MM.1S (cell line): ENCODE results near the gene MALRD1.

ENCODE experiments used
- DNase-seq: peaks from one replicate; pipeline ENCODE4 v3.0.0-alpha.2; 2015
- H2AFZ ChIP-seq: fragments of 300-600 bp; sonication (generic); 2 replicates; pipeline ENCODE4 v1.6.0; 2016; ENCODE audit warnings: antibody characterized with exemption, low read length
- H3F3A ChIP-seq: fragments of 300-600 bp; sonication (generic); 2 replicates; pipeline ENCODE4 v1.6.1; 2016; ENCODE audit warnings: mild to moderate bottlenecking, antibody characterized with exemption, low read length, moderate library complexity, mixed read lengths; ENCODE audit not compliant: insufficient read depth
- H3K27ac ChIP-seq: fragments of 300-600 bp; sonication (generic); 2 replicates; pipeline ENCODE4 v1.5.1; 2016; ENCODE audit warnings: mild to moderate bottlenecking, low read length
- H3K27me3 ChIP-seq: fragments of 300-600 bp; sonication (generic); replicated peaks from 2 replicates; pipeline ENCODE4 v1.6.0; 2016; ENCODE audit warnings: low read length; ENCODE audit not compliant: insufficient read depth
- H3K36me3 ChIP-seq: fragments of 300-600 bp; sonication (generic); replicated peaks from 2 replicates; pipeline ENCODE4 v1.6.1; 2016; ENCODE audit warnings: mild to moderate bottlenecking, low read length, mixed read lengths; ENCODE audit not compliant: insufficient read depth
- H3K4me1 ChIP-seq: fragments of 300-600 bp; sonication (generic); 2 replicates; pipeline ENCODE4 v1.6.1; 2016; ENCODE audit warnings: low read length, mixed read lengths
- H3K4me2 ChIP-seq: fragments of 300-600 bp; sonication (generic); 2 replicates; pipeline ENCODE4 v1.6.0; 2016; ENCODE audit warnings: low read depth, low read length
- H3K4me3 ChIP-seq: fragments of 300-600 bp; sonication (generic); 2 replicates; pipeline ENCODE4 v1.5.1; 2016; ENCODE audit warnings: low read length, mixed read lengths
- H3K79me2 ChIP-seq: fragments of 300-600 bp; sonication (generic); 2 replicates; pipeline ENCODE4 v1.6.1; 2016; ENCODE audit warnings: mixed run types, low read length, mixed read lengths
- H3K9ac ChIP-seq: fragments of 300-600 bp; sonication (generic); 2 replicates; pipeline ENCODE4 v1.6.1; 2016; ENCODE audit warnings: low read length, mixed read lengths
- H3K9me2 ChIP-seq: fragments of 300-600 bp; sonication (generic); replicated peaks from 2 replicates; pipeline ENCODE4 v1.6.1; 2016; ENCODE audit warnings: mild to moderate bottlenecking, low read length, mixed read lengths; ENCODE audit not compliant: insufficient read depth
- H3K9me3 ChIP-seq: fragments of 300-600 bp; sonication (generic); replicated peaks from 2 replicates; pipeline ENCODE4 v1.6.1; 2016; ENCODE audit warnings: mild to moderate bottlenecking, low read length, mixed read lengths; ENCODE audit not compliant: insufficient read depth
- H4K20me1 ChIP-seq: fragments of 300-600 bp; sonication (generic); 2 replicates; pipeline ENCODE4 v1.6.1; 2016; ENCODE audit warnings: mild to moderate bottlenecking, low read length, moderate library complexity, mixed read lengths; ENCODE audit not compliant: insufficient read depth
- CTCF ChIP-seq: fragments of 300-600 bp; sonication (generic); IDR thresholded peaks from 2 replicates; pipeline ENCODE4 v1.5.1; 2016; ENCODE audit warnings: antibody characterized with exemption, low read length, mixed read lengths
- EZH2 ChIP-seq: fragments of 300-600 bp; sonication (generic); optimal IDR thresholded peaks from 2 replicates; pipeline ENCODE3; 2017; ENCODE audit warnings: low read depth, mild to moderate bottlenecking, antibody characterized with exemption, low read length, mixed read lengths
- EZH2phosphoT487 ChIP-seq: fragments of 300-600 bp; sonication (generic); IDR thresholded peaks from 2 replicates; pipeline ENCODE4 v1.6.1; 2018; ENCODE audit warnings: antibody characterized with exemption, low read length

MALRD1 gene

GRCh38 chr10:19623321-19623720 is 574.7 kb downstream of the MALRD1 start:
- no peak for DNase-seq
- Histone ChIP-seq H2AFZ (no peak overlapping the region), H4K20me1 (no peaks in the 10 kb centered on the region), H3K36me3 (no peaks in the 10 kb centered on the region), H3K4me3 (no peak overlapping the region), H3K4me2 (no peak overlapping the region), H3K4me1 (no peaks in the 10 kb centered on the region), H3K79me2 (no peaks in the 10 kb centered on the region), H3K9me3 (no peaks in the 10 kb centered on the region), H3K27ac (no peak overlapping the region), H3F3A (no peaks in the 10 kb centered on the region), H3K27me3 (no peaks in the 10 kb centered on the region), H3K9me2 (no peaks in the 10 kb centered on the region), H3K9ac (no peak overlapping the region)
- TF ChIP-seq EZH2, result no peak
- TF ChIP-seq EZH2phosphoT487, result no peak
- TF ChIP-seq CTCF, result no peak

GRCh38 chr10:19626156-19626555 is 577.6 kb downstream of the MALRD1 start:
- H3K9me2 ChIP-seq, result no peaks in the 10 kb centered on the region
- no peak overlapping the region for H3K27ac ChIP-seq
- H4K20me1 ChIP-seq, result no peaks in the 10 kb centered on the region
- H3F3A ChIP-seq, result no peaks in the 10 kb centered on the region
- H3K4me2 ChIP-seq, result no peak overlapping the region
- no peak overlapping the region for H3K4me3 ChIP-seq
- H3K27me3 ChIP-seq, result no peaks in the 10 kb centered on the region
- H2AFZ ChIP-seq, result no peak overlapping the region
- no peaks in the 10 kb centered on the region for H3K4me1 ChIP-seq
- H3K79me2 ChIP-seq, result no peaks in the 10 kb centered on the region
- no peak overlapping the region for H3K9ac ChIP-seq
- no peaks in the 10 kb centered on the region for H3K9me3 ChIP-seq
- H3K36me3 ChIP-seq, result no peaks in the 10 kb centered on the region
- TF ChIP-seq EZH2 (no peak), CTCF (no peak), EZH2phosphoT487 (no peak)
- no peak for DNase-seq

GRCh38 chr10:19628767-19629560 is 580.4 kb downstream of the MALRD1 start:
- H4K20me1 ChIP-seq, result no peaks in the 10 kb centered on the region
- no peaks in the 10 kb centered on the region for H3K4me1 ChIP-seq
- no peaks in the 10 kb centered on the region for H3F3A ChIP-seq
- no peak overlapping the region for H3K9ac ChIP-seq
- no peaks in the 10 kb centered on the region for H3K36me3 ChIP-seq
- no peak for DNase-seq
- H3K27ac ChIP-seq, result no peak overlapping the region
- H3K27me3 ChIP-seq, result no peaks in the 10 kb centered on the region
- no peaks in the 10 kb centered on the region for H3K9me2 ChIP-seq
- H3K4me2 ChIP-seq, result no peak overlapping the region
- H3K9me3 ChIP-seq, result no peaks in the 10 kb centered on the region
- no peak overlapping the region for H3K4me3 ChIP-seq
- TF ChIP-seq EZH2phosphoT487 (no peak), CTCF (no peak), EZH2 (no peak)
- no peak overlapping the region for H2AFZ ChIP-seq
- H3K79me2 ChIP-seq, result no peaks in the 10 kb centered on the region
